CD4-positive, alpha-beta memory T cell (primary cell): ENCODE measurements around the gene MRGPRF. TPM values are rescaled to one million over a fixed set of nuclear protein-coding genes. Genes with fewer than 3 reads are reported as not detected.

Source experiments
- CTCF ChIA-PET: fragments of 350-600 bp; sonication (Branson Sonifier 250); formaldehyde crosslinking; loops from one replicate; lab custom pipeline; 2021; ENCODE audit warnings: inconsistent platforms; ENCODE audit not compliant: partially characterized antibody; lab: Charles Lee
- POLR2A ChIA-PET: fragments of 350-600 bp; sonication (Branson Sonifier 250); formaldehyde crosslinking; loops from one replicate; lab custom pipeline; 2021; ENCODE audit not compliant: partially characterized antibody; lab: Charles Lee
- DNase-seq, 5 donors: peaks; one replicate each; pipeline versions ENCODE4 v3.0.0 to v3.0.0-alpha.2; 2020 to 2022; ENCODE audit warnings: mixed read lengths in 1 of 5
- H3K27ac ChIP-seq: one replicate; pipeline ENCODE4 v1.7.0; 2013; ENCODE audit warnings: low read depth, low read length
- H3K27me3 ChIP-seq: 2 replicates; pipeline ENCODE4 v1.7.0; 2013; ENCODE audit warnings: mild to moderate bottlenecking, low read length, moderate library complexity; ENCODE audit not compliant: insufficient read depth
- H3K36me3 ChIP-seq: 2 replicates; pipeline ENCODE4 v1.7.0; 2013; ENCODE audit warnings: mild to moderate bottlenecking, low read length, moderate library complexity; ENCODE audit not compliant: insufficient read depth
- H3K4me1 ChIP-seq: 2 replicates; pipeline ENCODE4 v1.7.0; 2013; ENCODE audit warnings: mild to moderate bottlenecking, low read length, moderate library complexity; ENCODE audit not compliant: insufficient read depth
- H3K4me3 ChIP-seq, 2 donors: one replicate each; pipeline ENCODE4 v1.7.0; 2013; ENCODE audit warnings: low read length in 2 of 2, mild to moderate bottlenecking in 1 of 2
- H3K9me3 ChIP-seq, 2 donors: one replicate each; pipeline ENCODE4 v1.7.0; 2013; ENCODE audit warnings: low read length in 2 of 2, control low read depth in 1 of 2; ENCODE audit not compliant: control insufficient read depth in 1 of 2
- H3K27ac Mint-ChIP-seq, 7 donors: one replicate each; pipeline ENCODE4 v1.8.0; 2020 to 2021; ENCODE audit warnings: mixed read lengths in 7 of 7, mild to moderate bottlenecking in 6 of 7, inconsistent platforms in 3 of 7, moderate library complexity in 3 of 7
- H3K27me3 Mint-ChIP-seq, 2 donors: one replicate each; pipeline ENCODE4 v1.8.0; 2020 to 2021; ENCODE audit warnings: mixed read lengths in 2 of 2
- H3K36me3 Mint-ChIP-seq, 2 donors: one replicate each; pipeline ENCODE4 v1.8.0; 2020 to 2021; ENCODE audit warnings: mixed read lengths in 2 of 2, inconsistent platforms in 1 of 2, mild to moderate bottlenecking in 1 of 2
- H3K4me1 Mint-ChIP-seq, 4 donors: one replicate each; pipeline ENCODE4 v1.8.0; 2020 to 2021; ENCODE audit warnings: mixed read lengths in 4 of 4, mild to moderate bottlenecking in 1 of 4
- H3K4me3 Mint-ChIP-seq, 8 donors: one replicate each; pipeline ENCODE4 v1.8.0; 2020 to 2021; ENCODE audit warnings: mixed read lengths in 8 of 8, mild to moderate bottlenecking in 7 of 8, moderate library complexity in 6 of 8, inconsistent platforms in 3 of 8
- H3K9me3 Mint-ChIP-seq, 8 donors: one replicate each; pipeline ENCODE4 v1.8.0; 2020 to 2021; ENCODE audit warnings: mixed read lengths in 8 of 8, mild to moderate bottlenecking in 5 of 8, inconsistent platforms in 3 of 8, moderate library complexity in 1 of 8
- intact Hi-C: fragments of 100-400 bp; cut with micrococcal nuclease; formaldehyde crosslinking; loops from one replicate; pipeline ENCODE4 v1.15.1; 2023
- polyA plus RNA-seq, 2 donors: library from polyadenylated mRNA; unstranded; fragments of 300-500 nt; fragmentation: Illumina TruSeq; gene quantifications; one replicate each; pipeline ENCODE4 v1.2.3, GENCODE V29; 2021
- total RNA-seq, 2 experiments: library from RNA; stranded (reverse); gene quantifications; one replicate each; pipeline ENCODE4 v1.2.3, GENCODE V29; 2021

Gene MRGPRF
- total and polyA plus RNA-seq, 4 experiments from 2014 or later: not detected

DNA sequence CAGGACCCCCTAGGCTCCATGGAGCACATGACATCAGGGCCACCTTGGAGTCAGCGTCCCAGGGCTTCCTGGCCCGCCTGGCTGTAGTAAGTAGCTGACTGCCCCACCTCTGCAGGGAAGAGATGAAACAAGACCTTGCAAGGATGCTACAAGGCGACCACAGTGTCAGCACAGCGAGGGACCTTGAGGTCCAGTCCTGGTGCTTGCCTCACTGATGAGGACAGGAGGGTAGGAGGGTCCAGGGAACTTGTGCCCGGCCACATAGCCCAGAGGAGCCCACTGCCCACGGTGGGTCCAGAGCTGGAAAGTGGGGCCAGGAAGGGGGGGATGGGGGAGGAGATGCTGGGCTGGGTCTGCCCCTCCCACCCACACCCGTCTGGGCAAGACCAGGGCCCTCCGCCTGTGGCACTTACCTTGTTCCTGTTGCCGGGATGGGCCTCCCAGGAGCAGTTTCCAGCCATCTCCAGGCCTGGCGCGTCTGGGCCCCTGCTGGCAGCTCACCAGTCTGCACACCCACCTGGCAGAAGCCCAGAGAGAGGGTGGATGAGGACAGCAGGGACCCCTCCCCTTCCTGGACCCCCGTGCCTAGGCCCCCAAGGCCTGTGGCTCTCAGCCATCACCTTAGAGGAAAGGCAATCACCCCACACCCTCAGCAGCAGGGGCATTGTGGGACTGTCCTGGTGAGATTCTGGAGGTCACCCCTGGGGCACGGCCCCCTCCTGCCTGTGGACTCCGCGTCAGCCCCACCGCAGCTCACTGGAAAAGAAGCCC is 3.4 kb downstream of the MRGPRF start:
- H3K4me1 Mint-ChIP-seq: peaks cover 0 to 10% (median 4%) of the 10 kb centered on the region in 4 donors
- CTCF ChIA-PET: no interaction called here
- intact Hi-C loops: no loop called here

DNA sequence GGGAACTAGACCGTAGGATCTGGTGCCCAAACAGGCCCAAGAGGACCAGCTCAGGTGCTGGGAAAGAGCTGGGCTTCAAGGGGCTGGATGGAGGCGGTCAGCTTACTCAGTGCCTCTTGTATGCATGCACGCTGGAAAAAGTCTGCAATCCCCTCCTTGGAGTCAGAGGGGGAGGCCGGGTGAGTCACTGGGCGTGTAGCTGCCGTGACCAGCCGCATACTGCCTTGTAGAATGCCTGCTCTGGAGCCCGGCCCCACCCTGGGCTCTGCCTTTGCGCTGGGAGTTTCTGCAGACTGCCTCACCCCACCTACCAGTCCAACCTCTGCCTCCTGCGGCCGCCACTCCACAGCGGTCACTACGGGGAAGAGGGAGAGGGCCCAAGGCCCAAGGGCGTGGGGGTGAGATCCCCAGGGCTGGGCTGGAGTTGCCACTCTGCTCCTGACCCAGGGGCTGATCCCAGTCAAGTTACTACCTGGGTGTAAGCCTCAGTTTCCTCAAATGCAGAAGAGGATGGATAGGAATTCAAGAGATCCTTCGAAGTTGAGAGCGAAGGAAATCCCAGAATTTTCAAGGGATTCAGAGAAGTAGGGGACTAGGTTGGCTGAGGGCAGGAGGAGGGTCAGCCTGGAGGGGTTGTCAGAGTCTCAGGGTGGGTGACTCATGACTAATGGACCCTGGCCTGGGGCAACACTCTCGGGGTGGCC is 4.2 kb downstream of the MRGPRF start:
- intact Hi-C loops: no loop called here
- H3K4me3 Mint-ChIP-seq: no peak overlapping the region
- peaks cover 14 to 17% of the 10 kb centered on the region in 2 donors for H3K27me3 Mint-ChIP-seq

More for the DNA sequence above, 3.4 kb downstream of the MRGPRF start:
- peaks cover 14 to 16% of the 10 kb centered on the region in 2 donors for H3K27me3 Mint-ChIP-seq
- Histone ChIP-seq H3K27ac (no peak overlapping the region), H3K4me1 (no peaks in the 10 kb centered on the region), H3K27me3 (no peaks in the 10 kb centered on the region), H3K9me3 (no peaks in the 10 kb centered on the region), H3K36me3 (no peaks in the 10 kb centered on the region), H3K4me3 (no peak overlapping the region)
- POLR2A ChIA-PET: no interaction called here
- no peak for DNase-seq
- no peaks in the 10 kb centered on the region for H3K9me3 Mint-ChIP-seq
- H3K27ac Mint-ChIP-seq: no peak overlapping the region
- H3K4me3 Mint-ChIP-seq: no peak overlapping the region
- no peaks in the 10 kb centered on the region for H3K36me3 Mint-ChIP-seq

DNA sequence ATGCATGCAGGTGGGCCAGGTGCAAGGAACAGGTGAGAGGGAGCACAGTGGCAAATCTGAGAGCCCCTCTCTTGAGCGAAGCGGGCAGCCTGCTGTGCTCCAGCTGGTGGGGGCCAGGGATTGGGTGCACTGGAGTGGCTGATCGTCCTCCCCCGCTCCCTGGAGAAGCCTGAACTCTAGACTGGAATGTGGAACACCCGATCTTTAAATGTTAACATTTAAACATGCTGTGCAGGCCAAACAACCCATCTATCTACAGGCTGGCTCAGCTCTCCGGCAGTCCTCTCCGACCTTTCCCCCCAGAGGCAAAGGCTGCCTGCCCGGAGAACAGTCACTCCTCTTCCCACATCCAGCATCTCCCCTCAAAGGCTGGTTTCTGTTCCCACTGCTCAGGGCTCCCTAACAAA is 5.1 kb downstream of the MRGPRF start:
- Mint-ChIP-seq H3K4me3 (no peak overlapping the region), H3K27me3 (peaks cover 15 to 16% of the 10 kb centered on the region in 2 donors), H3K36me3 (no peaks in the 10 kb centered on the region), H3K27ac (no peak overlapping the region), H3K9me3 (no peaks in the 10 kb centered on the region), H3K4me1 (peaks cover 0 to 10% (median 4%) of the 10 kb centered on the region in 4 donors)
- no peaks in the 10 kb centered on the region for H3K27me3 ChIP-seq
- no peaks in the 10 kb centered on the region for H3K9me3 ChIP-seq
- no peak overlapping the region for H3K27ac ChIP-seq
- no peak for DNase-seq
- ChIA-PET POLR2A (interaction anchor here (1.1 kb wide), 1 partner anchor 41 kb away, joined by 3 read pairs; the partner anchor contains the start of gene TPCN2), CTCF (no interaction called here)
- H3K36me3 ChIP-seq: no peaks in the 10 kb centered on the region
- H3K4me1 ChIP-seq: no peaks in the 10 kb centered on the region
- intact Hi-C loops: no loop called here
- H3K4me3 ChIP-seq: no peak overlapping the region

More for the DNA sequence above, 4.2 kb downstream of the MRGPRF start:
- no peak overlapping the region for H3K27ac Mint-ChIP-seq
- CTCF ChIA-PET: no interaction called here
- no peaks in the 10 kb centered on the region for H3K36me3 Mint-ChIP-seq
- peaks cover 0 to 10% (median 4%) of the 10 kb centered on the region in 4 donors for H3K4me1 Mint-ChIP-seq
- POLR2A ChIA-PET: no interaction called here
- no peak overlapping the region for H3K27ac ChIP-seq
- H3K9me3 ChIP-seq: no peaks in the 10 kb centered on the region
- H3K36me3 ChIP-seq: no peaks in the 10 kb centered on the region
- H3K4me3 ChIP-seq: no peak overlapping the region
- H3K4me1 ChIP-seq: no peaks in the 10 kb centered on the region
- H3K27me3 ChIP-seq: no peaks in the 10 kb centered on the region
- H3K9me3 Mint-ChIP-seq: no peaks in the 10 kb centered on the region
- no peak for DNase-seq

DNA sequence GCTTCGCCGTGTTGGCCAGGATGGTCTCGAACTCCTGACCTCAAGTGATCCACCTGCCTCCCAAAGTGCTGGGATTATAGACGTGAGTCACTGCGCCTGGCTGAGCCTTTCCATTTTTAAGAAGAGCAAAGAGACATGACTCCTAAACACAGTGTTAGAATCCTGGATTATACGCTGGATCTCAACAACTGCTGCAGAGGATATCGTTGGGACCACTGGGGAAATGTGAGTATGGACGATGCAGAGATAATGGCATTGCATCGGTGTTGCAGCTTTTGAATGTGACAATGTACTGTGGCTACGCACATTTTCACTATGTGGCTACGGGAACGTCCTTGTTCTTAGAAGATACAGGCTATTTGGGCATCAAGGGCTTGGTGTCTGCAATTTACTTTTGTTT is 6.2 kb downstream of the MRGPRF start:
- H3K4me1 ChIP-seq: no peaks in the 10 kb centered on the region
- H3K4me3 ChIP-seq: no peak overlapping the region
- H3K27me3 ChIP-seq: no peaks in the 10 kb centered on the region
- H3K27ac ChIP-seq: no peak overlapping the region
- H3K36me3 ChIP-seq: no peaks in the 10 kb centered on the region
- ChIA-PET CTCF (no interaction called here), POLR2A (no interaction called here)
- H3K36me3 Mint-ChIP-seq: no peaks in the 10 kb centered on the region
- no peak overlapping the region for H3K27ac Mint-ChIP-seq
- intact Hi-C loops: no loop called here
- no peak overlapping the region for H3K4me3 Mint-ChIP-seq
- peaks cover 10 to 13% of the 10 kb centered on the region in 2 donors for H3K27me3 Mint-ChIP-seq
- no peaks in the 10 kb centered on the region for H3K9me3 Mint-ChIP-seq
- no peak for DNase-seq
- H3K9me3 ChIP-seq: no peaks in the 10 kb centered on the region
- H3K4me1 Mint-ChIP-seq: peaks cover 0 to 6% (median 3%) of the 10 kb centered on the region in 4 donors

DNA sequence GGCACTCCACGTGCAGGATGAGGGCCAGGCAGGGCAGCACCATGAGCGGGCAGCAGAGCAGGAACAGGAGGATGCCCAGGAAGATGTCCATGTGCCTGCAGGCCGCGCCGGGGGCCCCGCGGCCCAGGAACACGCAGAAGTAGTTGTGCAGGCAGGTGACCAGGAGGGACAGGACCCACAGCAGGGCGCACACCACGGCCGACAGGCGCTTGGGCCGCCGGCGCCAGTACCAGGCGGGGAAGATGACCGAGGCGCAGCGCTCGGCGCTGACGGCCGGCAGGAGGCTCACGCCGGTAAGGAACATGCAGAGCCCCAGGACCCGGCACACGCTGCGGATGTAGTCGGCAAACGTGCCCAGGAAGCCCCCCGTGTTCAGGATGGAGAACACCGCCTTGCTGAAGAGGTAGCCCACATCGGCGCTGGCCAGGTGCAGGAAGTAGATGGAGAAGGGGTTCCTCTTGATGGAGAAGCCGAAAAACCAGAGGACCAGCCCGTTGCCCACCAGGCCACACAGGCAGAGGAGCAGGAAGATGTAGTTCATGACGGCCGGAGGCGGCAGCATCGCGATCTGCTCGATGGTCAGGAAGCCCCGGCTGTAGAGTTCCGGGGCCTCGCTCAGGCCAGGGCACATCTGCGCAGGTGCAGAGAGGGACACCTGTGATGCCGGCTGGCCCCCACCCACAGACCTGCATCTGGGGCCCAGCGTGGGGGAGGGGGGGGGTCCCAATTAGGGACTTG is 7.2 kb downstream of the MRGPRF start:
- Mint-ChIP-seq H3K4me3 (peak overlapping the region in 1 of 8 donors; percentile 48), H3K36me3 (no peaks in the 10 kb centered on the region), H3K9me3 (no peaks in the 10 kb centered on the region), H3K4me1 (no peaks in the 10 kb centered on the region), H3K27ac (peak overlapping the region in 1 of 7 donors; percentile 42), H3K27me3 (peaks cover 5 to 8% of the 10 kb centered on the region in 2 donors)
- no peak for DNase-seq
- no peaks in the 10 kb centered on the region for H3K27me3 ChIP-seq
- H3K36me3 ChIP-seq: no peaks in the 10 kb centered on the region
- no peak overlapping the region for H3K4me3 ChIP-seq
- ChIA-PET POLR2A (no interaction called here), CTCF (no interaction called here)
- H3K9me3 ChIP-seq: no peaks in the 10 kb centered on the region
- H3K27ac ChIP-seq: no peak overlapping the region
- no peaks in the 10 kb centered on the region for H3K4me1 ChIP-seq
- intact Hi-C loops: no loop called here

DNA sequence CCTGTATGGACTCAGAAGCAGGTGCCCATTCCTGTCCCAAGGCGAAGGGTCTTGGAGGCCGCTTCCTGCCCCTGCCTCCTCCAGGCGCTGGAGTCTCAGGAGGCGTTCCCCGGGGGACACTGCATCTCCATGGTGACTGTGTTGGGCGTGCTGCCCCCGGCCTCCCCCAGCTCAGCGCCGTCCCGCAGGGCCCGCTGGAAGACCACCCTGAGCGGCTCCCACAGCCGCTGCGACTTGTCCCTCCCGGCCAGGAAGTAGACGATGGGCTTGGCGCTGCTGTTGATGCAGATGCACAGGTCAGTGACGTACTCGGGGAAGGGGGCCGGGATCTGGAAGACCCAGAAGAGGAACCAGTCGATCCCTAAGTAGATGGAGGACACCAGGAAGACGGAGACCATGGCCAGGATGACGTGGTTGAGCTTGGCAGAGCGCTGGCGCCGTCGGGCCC is 7.8 kb downstream of the MRGPRF start:
- Mint-ChIP-seq H3K36me3 (no peaks in the 10 kb centered on the region), H3K27ac (no peak overlapping the region), H3K4me3 (peak overlapping the region in 2 of 8 donors; percentile 31 to 48), H3K9me3 (no peaks in the 10 kb centered on the region), H3K27me3 (peaks cover 5 to 8% of the 10 kb centered on the region in 2 donors), H3K4me1 (no peaks in the 10 kb centered on the region)
- Histone ChIP-seq H3K4me3 (no peak overlapping the region), H3K36me3 (no peaks in the 10 kb centered on the region), H3K9me3 (no peaks in the 10 kb centered on the region), H3K27ac (no peak overlapping the region), H3K4me1 (no peaks in the 10 kb centered on the region), H3K27me3 (no peaks in the 10 kb centered on the region)
- no peak for DNase-seq
- ChIA-PET POLR2A (no interaction called here), CTCF (no interaction called here)
- intact Hi-C loops: no loop called here
